HG02678 (cell line): Measurements from ENCODE around the gene LYPD4.

Experiments
- ATAC-seq: cut with Tn5 transposase; IDR thresholded peaks from one replicate; pipeline ENCODE4 v1.9.1; 2021; ENCODE audit warnings: mild to moderate bottlenecking, moderate library complexity; ENCODE audit not compliant: unreplicated experiment

LYPD4 gene

DNA sequence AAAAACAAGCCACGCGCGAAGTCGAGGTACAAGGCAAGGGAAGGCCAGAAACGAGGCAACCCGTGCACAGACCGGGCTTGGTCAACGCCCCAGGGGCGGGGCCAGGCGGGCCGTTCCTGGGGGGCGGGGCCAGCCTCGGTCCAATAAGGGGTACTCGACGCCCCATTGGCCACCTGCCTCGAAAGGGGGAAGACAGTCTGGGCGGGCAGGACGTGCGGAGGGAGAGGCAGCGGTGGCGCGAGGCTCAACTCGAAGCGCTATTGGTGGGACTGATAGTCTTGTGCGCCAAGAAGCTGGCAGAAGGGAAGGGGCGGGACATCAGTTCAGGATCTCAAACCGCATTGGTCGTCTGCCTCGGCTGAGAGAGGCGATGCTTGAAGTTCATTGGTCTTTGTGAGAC is at the start of gene LYPD4:
Gene LYPD4 (minus strand): TSS at position 83 of the 400 bp plus-strand sequence. CDS start 5,398 bp downstream, outside the sequence.
- no peak for ATAC-seq

DNA sequence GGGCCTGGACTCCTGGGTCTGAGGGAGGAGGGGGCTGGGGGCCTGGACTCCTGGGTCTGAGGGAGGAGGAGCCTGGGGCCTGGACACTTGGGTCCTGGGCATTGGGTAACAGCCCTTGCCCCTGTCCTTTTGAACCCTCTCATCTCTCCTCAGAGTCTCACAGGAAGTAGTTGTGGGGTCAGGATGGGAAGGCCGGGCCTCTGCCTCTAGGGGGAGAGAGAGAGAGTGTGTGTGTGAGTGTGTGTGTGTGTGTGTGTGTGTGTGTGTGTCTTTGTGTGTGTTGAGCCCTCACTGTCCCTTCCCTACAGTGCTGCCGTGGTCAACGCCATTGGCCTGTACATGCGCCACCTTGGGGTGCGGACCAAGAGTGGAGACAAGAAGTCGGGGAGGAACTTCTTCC is 49.4 kb upstream of the LYPD4 start:
- ATAC-seq: no peak

DNA sequence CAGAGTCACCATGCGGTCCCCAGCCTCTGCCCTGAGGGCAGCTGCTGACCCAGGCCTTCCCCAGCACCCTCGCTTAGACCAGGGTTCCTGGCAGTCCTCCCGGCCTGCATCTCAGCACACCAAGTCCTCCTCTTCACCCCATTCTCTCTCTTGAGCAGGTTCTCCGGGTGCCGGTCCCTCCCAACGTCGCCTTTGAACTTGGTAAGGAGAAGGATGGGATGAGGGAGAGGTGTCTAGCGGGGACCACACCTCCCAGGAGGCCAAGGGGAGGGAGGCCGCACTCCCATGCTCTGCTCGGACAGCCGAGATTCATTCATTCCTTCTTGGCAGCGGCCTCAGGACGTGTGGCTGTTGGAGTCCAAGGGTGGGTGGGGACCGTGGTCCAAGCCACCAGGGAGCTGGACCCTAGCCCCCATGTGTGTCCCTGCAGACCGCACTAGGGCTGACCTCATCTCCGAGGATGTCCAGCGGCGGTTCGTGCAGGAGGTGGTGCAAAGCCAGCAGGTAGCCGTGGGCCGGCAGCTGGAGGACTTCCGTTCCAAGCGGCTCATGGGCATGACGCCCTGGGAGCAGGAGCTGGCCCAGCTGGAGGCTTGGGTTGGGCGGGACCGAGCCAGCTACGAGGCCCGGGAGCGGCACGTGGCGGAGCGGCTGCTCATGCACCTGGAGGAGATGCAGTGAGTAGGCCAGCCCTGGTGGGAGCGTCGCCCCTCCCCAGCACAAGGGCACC is 47.9 kb upstream of the LYPD4 start:
- ATAC-seq: no peak

- no peak for ATAC-seq
Measured at GRCh38 chr19:41890936-41891335, 46.5 kb upstream of the LYPD4 start.

DNA sequence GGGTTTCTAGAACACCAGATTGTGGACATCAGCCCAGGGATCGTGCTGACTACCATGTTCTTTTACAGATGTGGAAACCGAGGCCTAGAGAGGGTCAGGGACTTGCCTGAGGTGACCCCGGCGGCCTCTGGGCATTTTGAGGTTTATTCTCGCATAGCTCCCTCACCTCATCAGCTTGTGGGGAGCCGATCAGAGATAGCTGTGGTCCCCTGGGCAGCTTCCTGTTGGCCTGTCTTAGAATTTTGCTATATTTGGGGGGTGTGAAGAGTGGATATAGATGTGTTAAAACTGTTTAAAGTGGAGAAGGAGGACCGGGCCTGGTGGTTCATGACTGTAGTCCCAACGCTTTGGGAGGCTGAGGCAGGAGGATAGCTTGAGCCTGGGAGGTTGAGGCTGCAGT is 45.4 kb upstream of the LYPD4 start:
- ATAC-seq: no peak

DNA sequence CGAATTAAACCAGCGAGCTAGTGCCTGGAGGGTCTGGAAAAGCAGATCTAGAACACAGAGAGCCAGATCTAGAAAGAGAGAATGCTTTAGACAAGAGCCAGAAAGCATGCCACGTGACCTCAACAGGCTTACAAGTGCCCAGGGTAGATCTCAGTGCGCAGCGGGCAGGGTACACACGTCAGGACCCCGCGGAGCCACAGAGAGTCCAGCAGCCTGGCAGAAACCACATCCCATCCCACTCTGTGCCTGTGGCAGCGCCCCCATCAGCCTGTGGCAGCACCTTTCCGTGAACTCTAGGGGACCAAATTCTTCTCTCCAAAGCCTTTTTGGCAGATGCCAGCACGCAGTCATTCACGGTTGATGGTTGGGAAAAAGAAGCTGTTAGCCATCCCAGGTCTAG is 44.4 kb upstream of the LYPD4 start:
- no peak for ATAC-seq

- ATAC-seq: no peak
Measured at GRCh38 chr19:41887711-41888382, 43.4 kb upstream of the LYPD4 start.

DNA sequence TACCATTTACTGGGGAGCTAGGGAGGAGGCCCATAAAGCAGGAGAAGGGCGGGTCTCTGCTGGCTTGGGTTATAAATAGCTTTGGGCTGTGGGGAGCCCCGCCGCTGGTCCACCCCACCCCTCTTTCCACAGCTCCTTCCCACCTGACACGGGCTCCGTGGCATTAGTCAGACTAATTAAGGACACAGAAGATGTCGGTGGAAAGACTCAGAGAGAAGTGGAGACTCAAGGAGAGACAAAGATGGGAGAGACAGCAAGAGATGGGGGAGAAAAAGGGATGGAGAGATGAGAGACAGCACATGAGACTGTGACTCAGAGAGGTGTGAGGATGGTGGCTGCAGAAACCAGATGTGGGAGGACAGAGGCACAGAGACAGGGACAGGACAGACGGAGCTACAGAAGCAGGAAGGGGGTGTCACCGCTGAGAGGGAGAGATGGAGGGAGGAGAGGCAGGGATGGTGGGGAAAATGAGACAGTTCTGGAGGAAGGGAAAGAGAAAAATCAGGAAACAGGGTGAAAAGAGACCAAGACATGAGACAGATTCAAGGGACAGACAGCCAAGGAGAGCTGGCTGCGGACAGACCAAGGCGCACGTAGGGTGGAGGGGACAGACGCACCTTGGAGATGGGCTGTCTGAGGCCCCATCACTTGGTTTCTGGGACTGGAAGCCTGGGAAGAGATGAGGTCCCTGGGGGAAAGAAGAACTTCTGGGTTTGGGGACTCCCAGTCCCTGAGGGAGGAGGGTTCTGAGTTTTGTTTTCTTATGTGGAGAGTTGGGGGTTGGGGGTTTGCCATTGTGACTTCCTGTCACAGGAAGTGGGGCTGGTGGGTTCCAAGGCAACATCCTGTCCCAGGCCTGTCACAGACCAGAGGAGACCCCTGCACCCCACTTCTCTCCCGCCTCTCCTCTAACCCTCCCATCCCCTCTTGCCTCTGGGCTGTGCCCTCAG is 42.6 kb upstream of the LYPD4 start:
- no peak for ATAC-seq

- ATAC-seq: peak; percentile 75
Measured at GRCh38 chr19:41883821-41884733, 39.6 kb upstream of the LYPD4 start.

DNA sequence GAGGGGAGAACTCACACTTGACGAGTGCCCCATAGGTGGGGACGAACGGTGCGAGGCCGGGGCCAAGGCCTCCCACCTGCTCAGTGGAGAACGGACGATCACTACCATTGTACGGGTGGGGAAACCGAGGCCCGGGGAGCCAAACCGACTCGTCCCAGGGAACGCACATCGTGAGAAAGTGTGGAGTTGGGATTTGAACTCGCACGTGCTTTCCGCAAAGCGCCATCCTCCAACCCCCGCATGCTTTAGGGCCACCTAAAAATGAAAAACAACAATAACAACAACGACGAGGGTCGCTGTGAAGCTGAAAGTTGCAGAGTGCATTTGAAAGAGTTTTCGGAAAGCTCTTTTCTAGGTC is 39.0 kb upstream of the LYPD4 start:
- no peak for ATAC-seq

- no peak for ATAC-seq
Measured at GRCh38 chr19:41882568-41883462, 38.3 kb upstream of the LYPD4 start, which contains the start of gene ARHGEF1. ARHGEF1 (plus strand) TSS chr19:41883184; CDS start chr19:41888083, 4,899 bp downstream.

DNA sequence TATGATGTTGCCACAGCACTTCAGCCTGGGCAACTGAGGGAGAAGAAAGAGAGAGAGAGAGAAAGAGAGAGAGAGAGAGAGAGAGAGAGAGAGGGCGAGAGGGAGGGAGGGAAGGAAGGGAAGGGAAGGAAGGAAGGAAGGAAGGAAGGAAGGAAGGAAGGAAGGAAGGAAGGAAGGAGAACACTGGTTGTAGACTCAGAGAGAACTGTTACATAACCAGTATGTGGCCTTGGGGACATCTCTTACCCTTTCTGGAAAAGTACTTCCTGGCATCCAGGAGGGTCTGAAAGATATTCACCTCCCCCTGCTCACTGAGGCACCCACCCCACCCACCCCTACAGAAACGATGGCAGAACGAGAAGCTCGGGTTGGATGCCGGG is 35.8 kb upstream of the LYPD4 start:
- no peak for ATAC-seq

GRCh38 chr19:41879670-41880328 is 35.3 kb upstream of the LYPD4 start:
- no peak for ATAC-seq

DNA sequence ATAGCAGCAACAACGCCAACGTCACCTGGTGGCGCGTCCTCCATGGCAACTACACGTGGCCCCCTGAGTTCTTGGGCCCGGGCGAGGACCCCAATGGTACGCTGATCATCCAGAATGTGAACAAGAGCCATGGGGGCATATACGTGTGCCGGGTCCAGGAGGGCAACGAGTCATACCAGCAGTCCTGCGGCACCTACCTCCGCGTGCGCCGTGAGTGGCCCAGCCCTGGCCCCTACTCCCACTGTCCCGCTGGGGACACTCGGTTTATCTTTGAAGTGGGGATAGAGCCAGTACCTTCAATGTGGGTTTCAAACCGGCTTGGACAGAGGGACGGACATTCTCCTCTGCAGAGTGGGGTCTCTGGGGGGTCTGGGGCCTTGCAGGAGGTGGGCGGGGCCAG is 34.6 kb upstream of the LYPD4 start:
- no peak for ATAC-seq

GRCh38 chr19:41877916-41878905 is 33.7 kb upstream of the LYPD4 start:
- ATAC-seq: no peak

- ATAC-seq: peak; percentile 74
Measured at GRCh38 chr19:41876847-41877832, 32.7 kb upstream of the LYPD4 start, which contains the start of gene CD79A. CD79A (plus strand) TSS chr19:41877279; CDS start chr19:41877305, 26 bp downstream.
